ENCODE measurements around the gene C16orf90. TPM values are rescaled to one million over a fixed set of nuclear protein-coding genes. Genes with fewer than 3 reads are reported as not detected.

C16orf90 gene
- total and polyA plus RNA-seq, 2 experiments from 2014 or later: not detected

DNA sequence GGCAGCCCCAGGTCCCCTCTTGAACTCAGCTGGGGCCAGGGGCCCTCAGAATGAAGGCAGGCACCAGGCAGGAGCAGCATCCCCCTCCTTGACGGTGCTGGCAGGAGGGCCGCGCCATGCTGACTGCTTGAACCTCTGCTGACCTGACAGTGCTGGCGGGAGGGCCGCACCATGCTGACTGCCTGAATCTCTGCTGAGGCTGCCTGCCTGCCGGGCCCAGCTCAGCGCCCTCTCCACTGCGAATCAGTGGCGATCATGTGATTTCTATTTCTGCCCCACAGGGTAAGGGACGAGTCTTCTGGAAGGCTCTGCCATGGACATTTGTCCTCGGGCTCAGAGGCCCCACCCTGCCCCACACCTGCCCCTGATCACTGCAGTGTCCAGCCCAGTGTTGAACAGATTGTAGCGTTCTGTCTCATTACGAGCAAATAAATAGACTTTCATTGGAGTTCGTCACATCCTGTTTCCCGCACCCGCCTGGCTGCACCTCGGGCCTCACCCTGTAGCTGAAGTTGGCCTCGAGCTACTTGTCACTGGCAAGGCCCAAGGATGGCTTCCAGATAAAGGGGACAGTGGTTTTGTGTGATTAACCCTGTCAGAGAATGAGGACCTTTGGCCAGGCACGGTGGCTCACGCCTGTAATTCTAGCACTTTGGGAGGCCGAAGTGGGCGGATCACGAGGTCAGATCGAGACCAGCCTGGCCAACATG, 8.6 kb downstream of the C16orf90 start:
- 93% methylated on average over 24 of the region's 24 CpGs for WGBS (ENCODE audit: low lambda C conversion rate, missing lambda C conversion rate)
- Histone ChIP-seq H3K4me3 (no peak overlapping the region), H3K4me2 (no peak overlapping the region), H3K27ac (no peak overlapping the region), H3K79me2 (peaks cover 6% of the 10 kb centered on the region), H3K36me3 (replicated peaks; ENCODE audit: insufficient read depth, low read depth) (no peaks in the 10 kb centered on the region), H4K20me1 (ENCODE audit: insufficient read depth, poor library complexity, severe bottlenecking) (no peaks in the 10 kb centered on the region), H3K4me1 (ENCODE audit: insufficient read depth) (no peaks in the 10 kb centered on the region), H3K9me3 (ENCODE audit: low read depth) (no peaks in the 10 kb centered on the region), H3K9me2 (replicated peaks; ENCODE audit: insufficient read depth) (no peaks in the 10 kb centered on the region), H3K27me3 (no peaks in the 10 kb centered on the region), H2AFZ (no peak overlapping the region)
- TF ChIP-seq, protein P1, sequence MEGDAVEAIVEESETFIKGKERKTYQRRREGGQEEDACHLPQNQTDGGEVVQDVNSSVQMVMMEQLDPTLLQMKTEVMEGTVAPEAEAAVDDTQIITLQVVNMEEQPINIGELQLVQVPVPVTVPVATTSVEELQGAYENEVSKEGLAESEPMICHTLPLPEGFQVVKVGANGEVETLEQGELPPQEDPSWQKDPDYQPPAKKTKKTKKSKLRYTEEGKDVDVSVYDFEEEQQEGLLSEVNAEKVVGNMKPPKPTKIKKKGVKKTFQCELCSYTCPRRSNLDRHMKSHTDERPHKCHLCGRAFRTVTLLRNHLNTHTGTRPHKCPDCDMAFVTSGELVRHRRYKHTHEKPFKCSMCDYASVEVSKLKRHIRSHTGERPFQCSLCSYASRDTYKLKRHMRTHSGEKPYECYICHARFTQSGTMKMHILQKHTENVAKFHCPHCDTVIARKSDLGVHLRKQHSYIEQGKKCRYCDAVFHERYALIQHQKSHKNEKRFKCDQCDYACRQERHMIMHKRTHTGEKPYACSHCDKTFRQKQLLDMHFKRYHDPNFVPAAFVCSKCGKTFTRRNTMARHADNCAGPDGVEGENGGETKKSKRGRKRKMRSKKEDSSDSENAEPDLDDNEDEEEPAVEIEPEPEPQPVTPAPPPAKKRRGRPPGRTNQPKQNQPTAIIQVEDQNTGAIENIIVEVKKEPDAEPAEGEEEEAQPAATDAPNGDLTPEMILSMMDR (IDR thresholded peaks at IDR 0.05; ENCODE audit: poor library complexity): no peak
- no peak for TF ChIP-seq EZH2 (IDR thresholded peaks at IDR 0.05; ENCODE audit: borderline replicate concordance)
- no peak for TF ChIP-seq EZH2phosphoT487 (IDR thresholded peaks at IDR 0.05; ENCODE audit: low read depth, severe bottlenecking, unreplicated experiment)
- DNase-seq (ENCODE audit: low spot score): no peak

DNA sequence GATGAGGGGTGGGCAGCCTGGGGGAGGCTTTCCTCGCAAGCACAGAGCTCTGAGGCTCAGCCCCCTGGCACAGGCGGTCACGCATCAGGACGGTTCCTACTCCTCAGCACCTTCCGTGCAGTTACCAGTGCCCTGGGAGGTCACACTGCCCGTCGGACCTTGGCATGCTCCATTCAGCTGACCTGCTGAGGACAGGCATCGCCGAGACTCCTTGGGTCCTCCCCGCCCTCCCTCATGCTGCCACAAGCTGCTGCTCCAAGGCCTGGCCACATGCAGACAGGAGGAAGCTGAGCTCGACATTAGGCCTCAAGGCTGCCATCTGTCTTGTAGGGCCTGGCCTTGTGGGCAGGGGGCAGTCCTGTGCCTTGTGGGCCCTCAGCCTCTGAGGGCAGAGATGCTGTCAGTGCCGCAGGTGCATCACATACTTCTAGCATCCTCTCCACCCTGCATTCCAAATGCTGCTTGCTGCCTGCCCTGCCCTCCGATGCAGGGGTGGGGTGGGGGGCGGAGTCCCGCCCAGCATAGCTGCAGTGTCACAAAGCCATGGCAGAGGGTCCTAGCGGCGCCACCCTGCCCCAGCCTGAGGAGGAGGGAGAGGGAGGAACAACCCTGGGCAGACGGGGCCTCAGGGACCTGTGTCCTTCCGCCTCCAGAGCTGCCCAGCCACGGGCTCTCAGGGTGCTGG, 9.3 kb downstream of the C16orf90 start:
- Histone ChIP-seq H3K27me3 (no peaks in the 10 kb centered on the region), H4K20me1 (ENCODE audit: insufficient read depth, poor library complexity, severe bottlenecking) (no peaks in the 10 kb centered on the region), H3K9me3 (ENCODE audit: low read depth) (no peaks in the 10 kb centered on the region), H3K36me3 (replicated peaks; ENCODE audit: insufficient read depth, low read depth) (no peaks in the 10 kb centered on the region), H3K79me2 (peaks cover 9% of the 10 kb centered on the region), H3K9me2 (replicated peaks; ENCODE audit: insufficient read depth) (no peaks in the 10 kb centered on the region), H3K4me1 (ENCODE audit: insufficient read depth) (no peaks in the 10 kb centered on the region), H3K4me2 (no peak overlapping the region), H2AFZ (no peak overlapping the region), H3K4me3 (no peak overlapping the region), H3K27ac (no peak overlapping the region)
- no peak for TF ChIP-seq EZH2 (IDR thresholded peaks at IDR 0.05; ENCODE audit: borderline replicate concordance)
- TF ChIP-seq, protein P1 (IDR thresholded peaks at IDR 0.05; ENCODE audit: poor library complexity): no peak
- TF ChIP-seq EZH2phosphoT487 (IDR thresholded peaks at IDR 0.05; ENCODE audit: low read depth, severe bottlenecking, unreplicated experiment): no peak
- DNase-seq (ENCODE audit: low spot score): no peak
- WGBS (ENCODE audit: low lambda C conversion rate, missing lambda C conversion rate): 95% methylated on average over 20 of the region's 20 CpGs

DNA sequence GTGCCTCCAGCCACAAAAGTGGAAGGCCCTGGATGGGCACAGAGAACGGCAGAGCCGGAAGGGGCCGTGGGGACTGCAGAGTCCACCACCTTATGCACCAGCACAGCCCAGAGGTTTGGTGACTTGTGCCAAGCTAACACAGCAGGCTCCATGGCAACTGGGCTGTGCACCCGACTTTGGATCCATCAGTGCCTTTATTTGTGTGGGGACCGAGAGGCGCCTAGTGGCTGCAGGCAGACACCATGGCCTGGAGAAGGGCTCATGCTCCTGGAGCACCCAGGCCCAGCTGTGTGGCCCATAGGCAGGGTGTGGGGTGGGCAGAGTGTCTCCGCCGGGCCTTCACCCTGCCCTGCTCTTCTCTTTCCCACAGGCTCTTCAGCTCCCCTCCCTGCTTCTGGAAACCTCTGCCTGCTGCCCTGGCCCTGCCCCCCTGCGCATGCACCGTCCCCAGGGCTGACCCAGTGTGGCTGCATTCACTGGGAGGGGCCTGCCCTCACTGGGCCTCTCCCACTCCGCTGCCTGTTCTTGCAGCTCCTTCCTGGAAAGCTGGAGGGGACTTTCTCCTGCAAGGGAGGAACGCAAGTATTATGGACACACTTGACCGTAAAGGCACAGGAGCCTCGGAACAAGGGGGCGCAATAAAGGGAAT, 10.1 kb downstream of the C16orf90 start:
- H3K27me3 ChIP-seq: no peaks in the 10 kb centered on the region
- no peaks in the 10 kb centered on the region for H4K20me1 ChIP-seq (ENCODE audit: insufficient read depth, poor library complexity, severe bottlenecking)
- H3K9me3 ChIP-seq (ENCODE audit: low read depth): no peaks in the 10 kb centered on the region
- H3K4me3 ChIP-seq: no peak overlapping the region
- TF ChIP-seq EZH2phosphoT487 (IDR thresholded peaks at IDR 0.05; ENCODE audit: low read depth, severe bottlenecking, unreplicated experiment) (no peak), EZH2 (IDR thresholded peaks at IDR 0.05; ENCODE audit: borderline replicate concordance) (no peak)
- TF ChIP-seq, protein P1 (IDR thresholded peaks at IDR 0.05; ENCODE audit: poor library complexity): no peak
- H3K36me3 ChIP-seq (replicated peaks; ENCODE audit: insufficient read depth, low read depth): no peaks in the 10 kb centered on the region
- no peak for DNase-seq (ENCODE audit: low spot score)
- no peak overlapping the region for H3K4me2 ChIP-seq
- no peak overlapping the region for H2AFZ ChIP-seq
- H3K79me2 ChIP-seq: peaks cover 15% of the 10 kb centered on the region
- 92% methylated on average over 15 of the region's 15 CpGs for WGBS (ENCODE audit: low lambda C conversion rate, missing lambda C conversion rate)
- H3K9me2 ChIP-seq (replicated peaks; ENCODE audit: insufficient read depth): no peaks in the 10 kb centered on the region
- H3K27ac ChIP-seq: no peak overlapping the region
- H3K4me1 ChIP-seq (ENCODE audit: insufficient read depth): no peaks in the 10 kb centered on the region
